Measurements from ENCODE around the gene PPP1R14D.
A peak's percentile ranks its signal among the peaks of the same experiment; 100 is the strongest.

PPP1R14D gene

GRCh38 chr15:40776537-40777141 lies 51.9 kb downstream of the PPP1R14D start:
- no peak for DNase-seq

DNA sequence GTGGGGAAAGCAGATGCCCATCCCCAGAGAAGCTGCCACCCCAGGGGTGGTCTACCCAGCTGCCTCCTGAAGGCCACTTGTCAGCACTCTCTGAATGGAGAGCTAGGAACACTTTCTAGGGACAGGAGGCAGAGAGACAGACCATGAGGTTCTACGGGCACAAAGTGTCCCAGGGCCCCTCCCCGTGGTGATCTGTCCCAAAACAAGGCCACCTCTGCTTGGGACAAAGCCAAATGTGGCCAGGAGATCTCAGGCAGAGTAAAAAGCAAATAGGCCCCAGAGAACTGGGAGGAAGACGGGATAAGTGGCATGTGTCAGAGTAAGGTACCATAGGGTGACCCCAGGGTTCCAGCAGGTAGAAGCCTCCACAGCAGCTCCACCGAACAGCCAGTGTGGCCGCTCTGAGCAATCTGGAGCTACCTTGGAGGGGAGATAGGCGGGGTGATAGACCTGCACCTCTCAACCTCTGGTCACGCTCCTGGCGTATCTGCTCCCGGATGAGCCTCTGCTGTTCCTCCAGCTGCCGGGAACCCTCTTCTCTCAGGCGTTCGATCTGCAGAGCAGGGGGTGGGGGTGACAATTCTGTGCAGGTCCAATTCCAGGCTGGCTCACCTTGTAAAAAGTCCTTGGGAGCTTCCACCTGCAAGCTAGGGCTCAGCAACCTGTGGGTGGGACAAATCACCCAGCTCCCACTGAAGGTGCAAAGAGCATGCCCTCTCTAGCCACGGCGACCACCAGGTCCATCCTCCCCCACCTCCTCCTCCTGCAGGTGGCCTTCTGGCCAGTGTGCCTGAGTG lies 52.6 kb downstream of the PPP1R14D start:
- no peak for DNase-seq

DNA sequence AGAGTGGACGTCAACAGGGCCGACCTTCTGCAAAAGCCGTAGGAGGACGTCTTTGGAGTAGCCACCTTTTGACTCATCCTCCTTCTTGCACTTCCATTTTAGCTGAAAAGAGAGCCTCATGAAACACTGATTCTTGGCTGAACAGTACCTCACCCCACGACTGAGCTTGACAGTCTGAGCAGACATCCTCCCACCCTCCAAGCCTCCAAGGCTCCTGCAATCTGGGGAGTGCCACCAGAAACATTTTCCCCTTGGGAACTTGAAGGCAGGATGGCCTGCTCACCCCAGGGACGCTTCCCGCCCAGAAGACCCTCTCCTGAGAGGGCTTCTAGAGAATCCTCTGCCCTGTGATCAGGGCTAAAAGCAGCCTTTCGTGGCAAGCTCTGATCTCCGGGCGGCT lies 53.5 kb downstream of the PPP1R14D start:
- DNase-seq: no peak

DNA sequence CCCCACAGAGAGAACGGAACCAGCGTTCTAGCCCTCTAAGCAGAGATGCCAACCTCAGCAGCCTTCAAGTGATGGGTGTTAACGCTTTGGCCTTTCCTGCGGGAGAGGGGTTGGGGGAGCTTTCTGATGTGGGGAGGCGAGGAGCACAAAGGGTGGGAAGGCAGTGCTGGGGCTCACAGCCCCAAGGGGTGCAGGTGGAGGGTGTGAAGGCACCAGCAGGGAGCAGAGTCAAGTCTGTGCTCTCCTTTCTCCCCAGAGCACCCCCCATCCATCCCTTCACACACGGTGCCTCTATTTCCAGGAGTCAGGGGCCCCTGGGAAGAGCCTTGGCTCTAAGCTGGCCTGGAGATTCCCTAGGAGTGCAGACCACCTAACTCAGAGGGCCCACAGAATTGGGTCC lies 54.6 kb downstream of the PPP1R14D start:
- DNase-seq: no peak

DNA sequence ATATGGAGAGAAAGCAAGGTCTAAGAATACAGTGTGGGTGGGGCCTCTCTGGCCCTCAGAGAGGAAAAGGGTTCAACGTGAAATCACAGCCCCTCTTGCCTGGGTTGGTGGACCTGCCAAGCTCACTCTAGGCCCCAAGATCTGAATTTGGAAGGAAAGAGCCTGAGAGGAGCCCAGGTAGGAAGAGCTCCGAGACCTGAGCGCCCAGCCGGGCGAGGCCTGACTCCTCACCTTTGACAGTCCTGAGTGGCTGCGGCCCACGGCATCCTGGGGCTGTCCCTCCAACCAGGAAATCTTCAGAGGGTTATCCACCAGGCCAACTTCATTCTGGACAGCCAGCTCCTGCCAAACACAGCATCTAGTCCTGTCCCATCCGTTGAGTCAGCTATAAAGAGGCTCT lies 55.0 kb downstream of the PPP1R14D start:
- DNase-seq: no peak

DNA sequence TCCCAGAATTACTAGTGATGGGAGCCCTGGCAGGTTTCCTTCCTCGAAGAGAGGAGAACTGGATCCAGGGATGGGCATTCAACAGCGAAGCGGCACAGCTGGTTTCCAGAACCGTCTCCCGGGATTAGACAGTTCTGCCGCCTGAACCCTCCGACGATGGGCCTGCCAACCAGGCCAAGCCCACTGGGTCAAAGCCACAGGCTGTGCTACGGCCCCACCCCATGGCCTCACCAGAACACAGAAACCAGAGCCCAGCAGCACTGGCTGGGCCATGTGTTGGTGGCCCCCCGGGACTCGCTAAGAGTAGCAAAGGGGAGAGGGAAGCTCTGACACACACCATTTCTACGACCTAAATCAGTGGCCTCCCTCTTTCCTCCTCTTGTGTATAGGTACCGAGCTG lies 56.5 kb downstream of the PPP1R14D start:
- no peak for DNase-seq

DNA sequence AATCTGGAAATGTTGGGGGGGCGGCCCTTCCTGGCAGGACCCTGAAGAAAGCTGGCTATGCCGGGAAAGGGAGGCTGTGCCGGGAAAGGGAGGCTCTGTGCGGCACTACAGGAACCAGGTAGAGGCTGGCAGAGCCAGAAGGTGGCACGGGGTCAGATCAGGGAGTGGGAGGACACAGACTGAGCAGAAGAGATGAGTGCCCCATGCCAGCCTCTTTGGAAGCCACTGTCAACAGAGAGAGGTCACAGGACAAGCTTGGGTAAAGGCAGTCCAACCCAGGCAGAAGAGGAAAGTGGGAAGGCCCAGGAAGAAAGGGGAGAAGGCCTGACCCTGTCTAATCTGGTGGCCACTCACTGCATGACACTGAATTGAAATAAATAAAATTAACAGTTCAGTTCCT lies 57.3 kb downstream of the PPP1R14D start:
- no peak for DNase-seq

DNA sequence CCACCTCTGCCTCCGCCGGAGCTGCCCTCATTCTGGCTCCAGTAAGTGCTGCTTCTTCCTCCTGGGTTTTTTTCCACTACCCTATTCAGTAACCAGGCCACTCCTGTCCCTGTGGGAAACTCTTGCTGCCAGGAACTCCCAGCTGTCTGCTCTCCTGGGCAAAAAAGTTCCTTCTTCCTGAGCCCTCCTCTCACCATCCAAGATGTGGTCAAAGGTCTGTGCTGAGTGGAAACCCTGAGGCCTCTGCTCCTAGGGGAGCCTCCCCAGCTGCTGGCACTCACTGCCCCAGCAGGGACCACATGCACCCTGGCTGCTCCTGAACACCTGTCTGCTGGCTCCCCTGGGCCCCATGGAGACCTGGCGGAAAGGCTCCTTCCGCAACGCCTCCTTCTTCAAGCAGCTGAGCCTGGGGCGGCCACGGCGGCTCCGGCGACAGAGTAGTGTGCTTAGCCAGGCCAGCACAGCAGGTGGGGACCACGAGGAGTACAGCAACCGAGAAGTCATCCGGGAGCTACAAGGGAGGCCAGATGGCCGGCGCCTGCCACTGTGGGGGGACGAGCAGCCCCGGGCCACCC lies 58.3 kb downstream of the PPP1R14D start:
- no peak for DNase-seq

- DNase-seq: peak; percentile 24 to 53 (median 37)
These were observed 59.0 kb downstream of the PPP1R14D start, which contains the start of gene C15orf62 for GRCh38 chr15:40769274-40770146. Gene C15orf62 (plus strand): TSS chr15:40769980. CDS start chr15:40770496, 516 bp downstream.

DNA sequence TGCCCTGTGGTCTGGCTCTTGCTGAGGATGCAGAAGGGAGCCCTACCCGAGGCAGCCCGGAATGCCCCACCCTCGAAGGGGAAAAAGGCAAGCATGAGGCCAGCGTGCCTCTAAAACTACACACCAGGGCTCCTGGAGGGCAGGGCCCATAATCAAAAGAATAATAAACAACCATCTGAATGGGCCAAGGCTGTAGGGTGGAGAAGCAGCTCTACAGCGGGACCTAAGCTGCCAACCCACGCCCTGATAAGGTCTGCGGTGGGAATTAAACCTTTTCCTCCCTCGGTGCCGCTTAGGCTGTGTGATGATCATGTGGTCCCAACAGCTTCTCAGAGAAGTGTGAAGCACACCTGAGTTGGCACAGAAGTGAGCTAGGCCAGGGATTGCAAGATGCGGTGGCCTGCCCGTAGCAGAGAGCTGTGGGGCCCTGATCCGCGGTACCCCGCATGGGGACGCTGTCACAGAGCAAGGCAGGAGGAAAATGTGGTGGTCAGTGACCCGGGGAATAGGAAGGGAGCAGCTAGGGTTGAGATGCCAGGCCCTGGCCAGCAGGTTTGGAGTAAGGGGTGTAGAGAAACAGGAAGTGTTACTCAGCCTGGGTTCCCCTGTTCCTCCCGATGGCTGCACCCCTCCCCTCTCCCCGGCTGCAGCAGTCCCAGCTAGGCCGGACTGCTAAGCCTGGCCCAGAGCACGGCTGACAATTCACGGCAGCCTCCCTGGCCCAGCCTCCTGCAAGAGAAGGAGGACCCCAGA lies 59.8 kb downstream of the PPP1R14D start:
- DNase-seq: no peak

DNA sequence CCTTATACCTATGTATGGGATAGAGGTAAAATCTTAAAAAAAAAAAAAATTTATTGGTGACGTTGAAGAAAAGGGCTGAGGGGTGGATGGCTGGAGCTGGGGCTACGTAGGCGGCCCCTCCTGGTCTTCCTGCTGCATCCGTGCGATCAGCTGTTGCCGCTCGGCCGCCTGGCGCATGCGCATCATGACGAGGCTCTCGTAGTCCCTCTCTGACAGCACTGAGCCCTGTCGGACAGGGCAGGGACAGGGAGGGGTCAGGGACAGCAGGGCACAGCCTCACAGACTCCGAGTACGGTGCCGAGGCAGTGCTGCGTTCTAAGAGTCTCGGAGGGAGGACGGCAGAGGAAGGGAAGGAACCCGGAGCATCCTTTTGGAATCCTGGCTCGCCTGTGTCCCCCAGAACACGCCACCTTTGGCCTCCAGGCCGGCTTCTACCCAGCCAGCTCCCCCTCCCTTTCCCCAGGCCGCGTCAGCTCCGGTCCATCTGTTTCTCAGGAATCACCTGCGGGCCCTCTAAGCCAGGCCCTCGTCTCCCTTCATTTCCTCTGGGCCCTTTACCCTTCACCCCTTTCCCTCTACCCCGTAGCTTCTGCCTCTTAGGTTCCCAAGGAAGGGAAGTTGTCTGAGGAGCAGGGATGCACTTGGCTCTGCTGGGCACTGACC lies 60.5 kb downstream of the PPP1R14D start:
- DNase-seq: no peak

- no peak for DNase-seq
These were observed 61.3 kb downstream of the PPP1R14D start for GRCh38 chr15:40766906-40767837.

- no peak for DNase-seq
These were observed 62.2 kb downstream of the PPP1R14D start for GRCh38 chr15:40766194-40766815.
